ENCODE measurements around the gene USP7.

DNA sequence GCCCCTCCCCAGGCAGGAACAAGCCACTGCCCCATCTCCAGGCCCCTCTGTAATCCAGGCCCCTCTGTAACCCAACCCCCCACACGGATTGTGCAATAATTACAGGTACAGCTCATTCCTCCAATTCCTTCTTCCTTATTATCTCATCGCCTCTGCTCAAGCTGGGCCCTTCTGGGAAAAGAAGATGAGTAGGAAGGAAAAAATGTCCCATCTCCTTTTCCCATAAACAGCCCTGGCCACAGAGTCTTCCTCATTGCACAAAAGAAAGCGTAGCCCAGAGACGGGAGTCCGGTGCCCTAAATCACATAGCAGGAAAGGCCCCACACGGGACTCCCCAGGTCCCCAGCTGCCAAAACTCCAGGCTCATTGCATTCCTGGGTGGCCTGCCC is 85.2 kb downstream of the USP7 start:
- TF ChIP-seq CEBPB (IDR thresholded peaks at IDR 0.05) (peak; percentile 88 to 96), POLR2A (IDR thresholded peaks at IDR 0.05; ENCODE audit: low read length) (no peak), RAD21 (conservative IDR thresholded peaks at IDR 0.05 in 1 of 2, IDR thresholded peaks at IDR 0.05 in 1 of 2) (no peak), SREBF2 (IDR thresholded peaks at IDR 0.05) (no peak), CHD2 (IDR thresholded peaks at IDR 0.05; ENCODE audit: low read length, partially characterized antibody) (no peak), FOSB (CRISPR knock-in tag; IDR thresholded peaks at IDR 0.05) (no peak), KDM1A (IDR thresholded peaks at IDR 0.05; ENCODE audit: low read depth) (no peak), HDAC2 (IDR thresholded peaks at IDR 0.05) (no peak), EHMT2 (IDR thresholded peaks at IDR 0.05; ENCODE audit: low read depth) (no peak)
- TF ChIP-seq, protein P1, sequence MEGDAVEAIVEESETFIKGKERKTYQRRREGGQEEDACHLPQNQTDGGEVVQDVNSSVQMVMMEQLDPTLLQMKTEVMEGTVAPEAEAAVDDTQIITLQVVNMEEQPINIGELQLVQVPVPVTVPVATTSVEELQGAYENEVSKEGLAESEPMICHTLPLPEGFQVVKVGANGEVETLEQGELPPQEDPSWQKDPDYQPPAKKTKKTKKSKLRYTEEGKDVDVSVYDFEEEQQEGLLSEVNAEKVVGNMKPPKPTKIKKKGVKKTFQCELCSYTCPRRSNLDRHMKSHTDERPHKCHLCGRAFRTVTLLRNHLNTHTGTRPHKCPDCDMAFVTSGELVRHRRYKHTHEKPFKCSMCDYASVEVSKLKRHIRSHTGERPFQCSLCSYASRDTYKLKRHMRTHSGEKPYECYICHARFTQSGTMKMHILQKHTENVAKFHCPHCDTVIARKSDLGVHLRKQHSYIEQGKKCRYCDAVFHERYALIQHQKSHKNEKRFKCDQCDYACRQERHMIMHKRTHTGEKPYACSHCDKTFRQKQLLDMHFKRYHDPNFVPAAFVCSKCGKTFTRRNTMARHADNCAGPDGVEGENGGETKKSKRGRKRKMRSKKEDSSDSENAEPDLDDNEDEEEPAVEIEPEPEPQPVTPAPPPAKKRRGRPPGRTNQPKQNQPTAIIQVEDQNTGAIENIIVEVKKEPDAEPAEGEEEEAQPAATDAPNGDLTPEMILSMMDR (IDR thresholded peaks at IDR 0.05) = no peak
- TF ChIP-seq, protein P2, sequence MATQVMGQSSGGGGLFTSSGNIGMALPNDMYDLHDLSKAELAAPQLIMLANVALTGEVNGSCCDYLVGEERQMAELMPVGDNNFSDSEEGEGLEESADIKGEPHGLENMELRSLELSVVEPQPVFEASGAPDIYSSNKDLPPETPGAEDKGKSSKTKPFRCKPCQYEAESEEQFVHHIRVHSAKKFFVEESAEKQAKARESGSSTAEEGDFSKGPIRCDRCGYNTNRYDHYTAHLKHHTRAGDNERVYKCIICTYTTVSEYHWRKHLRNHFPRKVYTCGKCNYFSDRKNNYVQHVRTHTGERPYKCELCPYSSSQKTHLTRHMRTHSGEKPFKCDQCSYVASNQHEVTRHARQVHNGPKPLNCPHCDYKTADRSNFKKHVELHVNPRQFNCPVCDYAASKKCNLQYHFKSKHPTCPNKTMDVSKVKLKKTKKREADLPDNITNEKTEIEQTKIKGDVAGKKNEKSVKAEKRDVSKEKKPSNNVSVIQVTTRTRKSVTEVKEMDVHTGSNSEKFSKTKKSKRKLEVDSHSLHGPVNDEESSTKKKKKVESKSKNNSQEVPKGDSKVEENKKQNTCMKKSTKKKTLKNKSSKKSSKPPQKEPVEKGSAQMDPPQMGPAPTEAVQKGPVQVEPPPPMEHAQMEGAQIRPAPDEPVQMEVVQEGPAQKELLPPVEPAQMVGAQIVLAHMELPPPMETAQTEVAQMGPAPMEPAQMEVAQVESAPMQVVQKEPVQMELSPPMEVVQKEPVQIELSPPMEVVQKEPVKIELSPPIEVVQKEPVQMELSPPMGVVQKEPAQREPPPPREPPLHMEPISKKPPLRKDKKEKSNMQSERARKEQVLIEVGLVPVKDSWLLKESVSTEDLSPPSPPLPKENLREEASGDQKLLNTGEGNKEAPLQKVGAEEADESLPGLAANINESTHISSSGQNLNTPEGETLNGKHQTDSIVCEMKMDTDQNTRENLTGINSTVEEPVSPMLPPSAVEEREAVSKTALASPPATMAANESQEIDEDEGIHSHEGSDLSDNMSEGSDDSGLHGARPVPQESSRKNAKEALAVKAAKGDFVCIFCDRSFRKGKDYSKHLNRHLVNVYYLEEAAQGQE (IDR thresholded peaks at IDR 0.05) = no peak

Data from A549 (cell line).